ENCODE results near the gene METTL26. TPM values are rescaled to one million over a fixed set of nuclear protein-coding genes. Genes with fewer than 3 reads are reported as not detected.

METTL26 gene
- total and polyA plus RNA-seq, 9 of the 15 experiments (the other 6 are each of a cell fraction or from before 2014, with no cell fraction given): 7.3 to 262 (median 80.9) TPM

GRCh38 chr16:642189-643049 lies 6.3 kb upstream of the METTL26 start:
- no TSS peak for BruUV-seq (replicated peaks)
- Histone ChIP-seq H3K4me2 (ENCODE audit: insufficient read depth, low read length) (peak overlapping the region; percentile 92), H3K9ac (ENCODE audit: insufficient read depth in 1 of 2, low read depth in 2 of 2, low read length in 2 of 2) (peak overlapping the region; percentile 91 to 99), H4K20me1 (replicated peaks; ENCODE audit: control insufficient read depth, insufficient read depth, low read length) (no peaks in the 10 kb centered on the region), H3K4me3 (peak overlapping the region; percentile 89), H3K79me2 (ENCODE audit: control insufficient read depth, insufficient read depth, low read length) (peaks cover 59% of the 10 kb centered on the region), H3K27ac (ENCODE audit: extremely low read depth, low read depth, low read length) (peak overlapping the region; percentile 94), H3K9me3 (replicated peaks; ENCODE audit: control insufficient read depth, insufficient read depth, low read depth, low read length) (no peaks in the 10 kb centered on the region), H3K27me3 (ENCODE audit: control insufficient read depth in 2 of 2, insufficient read depth in 2 of 2, low read length in 2 of 2) (no peaks in the 10 kb centered on the region), H3K36me3 (ENCODE audit: control insufficient read depth, insufficient read depth, low read length) (peaks cover 41% of the 10 kb centered on the region; the same call in 2 of the 3 replicates), H2AFZ (ENCODE audit: low read depth, low read length) (0 out of 2 replicates have a peak overlapping the region, but pooled peaks have one; percentile 81), H3K9me1 (ENCODE audit: control insufficient read depth, insufficient read depth, low read length) (no peaks in the 10 kb centered on the region), H3K4me1 (replicated peaks in 1 of 2; ENCODE audit: control insufficient read depth in 2 of 2, insufficient read depth in 2 of 2, low read length in 2 of 2) (peaks cover 13 to 84% of the 10 kb centered on the region in 2 experiments; a peak in 4 of 5 replicates)
- in situ Hi-C loops (cut with MboI): no loop called here
- CTCF ChIA-PET (ENCODE audit: low intra/inter-chr PET ratio): no interaction called here
- peak; percentile 71 to 82 (median 77) for DNase-seq (ENCODE audit: extremely low read depth in 1 of 4, low spot score in 3 of 4)
- peak; percentile 52 for FAIRE-seq
- POLR2A ChIA-PET: interaction anchor here (0.7 to 2.3 kb wide), 7 partner anchors 9 to 81 kb away, joined by 3 to 13 read pairs (median 4); partner anchors contain the start of gene NHLRC4
- intact Hi-C loops (cut with micrococcal nuclease): no loop called here
- ATAC-seq: peak; percentile 28
- WGBS (ENCODE audit: insufficient coverage, low coverage, missing lambda C conversion rate): under 1% methylated on average over 48 of the region's 72 CpGs
- TF ChIP-seq ZKSCAN3 (CRISPR knock-in tag; IDR thresholded peaks at IDR 0.05) (no peak), EWSR1 (IDR thresholded peaks at IDR 0.05; ENCODE audit: borderline replicate concordance, low read depth, partially characterized antibody) (no peak), FOXM1 (IDR thresholded peaks at IDR 0.05; ENCODE audit: low read depth) (no peak), FOXM1 (CRISPR knock-in tag; IDR thresholded peaks at IDR 0.05; ENCODE audit: low read depth) (peak; percentile 74; the same call in 1 of the 2 replicates), ARID1B (IDR thresholded peaks at IDR 0.05) (no peak), DIDO1 (tag; IDR thresholded peaks at IDR 0.05; ENCODE audit: low read depth) (no peak), ZBTB1 (CRISPR knock-in tag; IDR thresholded peaks at IDR 0.05; ENCODE audit: borderline replicate concordance, low read depth) (peak; percentile 11; the same call in 1 of the 2 replicates), ESRRA (IDR thresholded peaks at IDR 0.05; ENCODE audit: borderline replicate concordance, low read depth) (peak; percentile 98), ZNF384 (IDR thresholded peaks at IDR 0.05; ENCODE audit: low read depth, low read length) (no peak)
- TF ChIP-seq, protein P1, sequence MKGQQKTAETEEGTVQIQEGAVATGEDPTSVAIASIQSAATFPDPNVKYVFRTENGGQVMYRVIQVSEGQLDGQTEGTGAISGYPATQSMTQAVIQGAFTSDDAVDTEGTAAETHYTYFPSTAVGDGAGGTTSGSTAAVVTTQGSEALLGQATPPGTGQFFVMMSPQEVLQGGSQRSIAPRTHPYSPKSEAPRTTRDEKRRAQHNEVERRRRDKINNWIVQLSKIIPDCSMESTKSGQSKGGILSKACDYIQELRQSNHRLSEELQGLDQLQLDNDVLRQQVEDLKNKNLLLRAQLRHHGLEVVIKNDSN (CRISPR knock-in tag; IDR thresholded peaks at IDR 0.05): peak; percentile 56
- TF ChIP-seq, protein P2, sequence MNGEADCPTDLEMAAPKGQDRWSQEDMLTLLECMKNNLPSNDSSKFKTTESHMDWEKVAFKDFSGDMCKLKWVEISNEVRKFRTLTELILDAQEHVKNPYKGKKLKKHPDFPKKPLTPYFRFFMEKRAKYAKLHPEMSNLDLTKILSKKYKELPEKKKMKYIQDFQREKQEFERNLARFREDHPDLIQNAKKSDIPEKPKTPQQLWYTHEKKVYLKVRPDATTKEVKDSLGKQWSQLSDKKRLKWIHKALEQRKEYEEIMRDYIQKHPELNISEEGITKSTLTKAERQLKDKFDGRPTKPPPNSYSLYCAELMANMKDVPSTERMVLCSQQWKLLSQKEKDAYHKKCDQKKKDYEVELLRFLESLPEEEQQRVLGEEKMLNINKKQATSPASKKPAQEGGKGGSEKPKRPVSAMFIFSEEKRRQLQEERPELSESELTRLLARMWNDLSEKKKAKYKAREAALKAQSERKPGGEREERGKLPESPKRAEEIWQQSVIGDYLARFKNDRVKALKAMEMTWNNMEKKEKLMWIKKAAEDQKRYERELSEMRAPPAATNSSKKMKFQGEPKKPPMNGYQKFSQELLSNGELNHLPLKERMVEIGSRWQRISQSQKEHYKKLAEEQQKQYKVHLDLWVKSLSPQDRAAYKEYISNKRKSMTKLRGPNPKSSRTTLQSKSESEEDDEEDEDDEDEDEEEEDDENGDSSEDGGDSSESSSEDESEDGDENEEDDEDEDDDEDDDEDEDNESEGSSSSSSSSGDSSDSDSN (IDR thresholded peaks at IDR 0.05; ENCODE audit: borderline replicate concordance in 1 of 2, low read depth in 2 of 2, low read length in 2 of 2): peak in 1 of 2 experiments; percentile 38; a peak in 1 of 4 replicates
- TF ChIP-seq, protein P3, sequence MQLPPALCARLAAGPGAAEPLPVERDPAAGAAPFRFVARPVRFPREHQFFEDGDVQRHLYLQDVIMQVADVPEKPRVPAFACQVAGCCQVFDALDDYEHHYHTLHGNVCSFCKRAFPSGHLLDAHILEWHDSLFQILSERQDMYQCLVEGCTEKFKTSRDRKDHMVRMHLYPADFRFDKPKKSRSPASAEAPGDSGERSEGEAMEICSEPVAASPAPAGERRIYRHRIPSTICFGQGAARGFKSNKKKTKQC (CRISPR knock-in tag; IDR thresholded peaks at IDR 0.05): peak; percentile 21; the same call in 1 of the 2 replicates
